Natural killer cell treated with Interleukin-12 subunit alpha and Interleukin-12 subunit beta and Interleukin-15 and Interleukin-18, amount 100 ng/mL, for 72 hours (primary cell): Measurements from ENCODE around the gene CHN2. TPM values are rescaled to one million over a fixed set of nuclear protein-coding genes. Genes with fewer than 3 reads are reported as not detected.

Experiments used
- ATAC-seq, 2 donors: fragments of 150-1000 bp; cut with Tn5 transposase in 1 of 2; sonication (Bioruptor Pico), chemical (Tn5 transposase) in 1 of 2; 2 replicates each; pipeline ENCODE4 v1.10.0; 2021
- DNase-seq: peaks from one replicate; pipeline ENCODE4 v3.0.0; 2022; ENCODE audit warnings: low spot score
- H3K27ac Mint-ChIP-seq, 2 donors: 1 replicate in 1 of 2; 2 replicates in 1 of 2; pipeline ENCODE4 v1.8.0; 2022; ENCODE audit warnings: mixed read lengths in 2 of 2, mild to moderate bottlenecking in 1 of 2, moderate library complexity in 1 of 2
- H3K27me3 Mint-ChIP-seq, 2 donors: 1 replicate in 1 of 2; 2 replicates in 1 of 2; pipeline ENCODE4 v1.8.0; 2022; ENCODE audit warnings: mixed read lengths in 2 of 2
- H3K36me3 Mint-ChIP-seq: one replicate; pipeline ENCODE4 v1.8.0; 2022; ENCODE audit warnings: mixed read lengths
- H3K4me1 Mint-ChIP-seq, 2 donors: 1 replicate in 1 of 2; 2 replicates in 1 of 2; pipeline ENCODE4 v1.8.0; 2022; ENCODE audit warnings: low read depth in 2 of 2, mixed read lengths in 2 of 2, mild to moderate bottlenecking in 1 of 2
- H3K4me3 Mint-ChIP-seq: one replicate; pipeline ENCODE4 v1.8.0; 2022; ENCODE audit warnings: mixed read lengths
- H3K9me3 Mint-ChIP-seq: 2 replicates; pipeline ENCODE4 v1.8.0; 2022; ENCODE audit warnings: mixed read lengths
- total RNA-seq, 2 donors: library from RNA; stranded (reverse); gene quantifications; one replicate each; pipeline ENCODE4 v1.2.3, GENCODE V29; 2022

CHN2 gene
- total RNA-seq, 2 donors from 2014 or later = 0.70 to 2.1 TPM

- Mint-ChIP-seq H3K4me1 (peaks cover 10 to 12% of the 10 kb centered on the region in 2 donors), H3K27me3 (peaks cover 5 to 9% of the 10 kb centered on the region in 2 donors), H3K4me3 (no peak overlapping the region), H3K36me3 (no peaks in the 10 kb centered on the region), H3K9me3 (no peaks in the 10 kb centered on the region), H3K27ac (no peak overlapping the region)
- ATAC-seq (no peak), DNase-seq (no peak)
These were observed 98.5 kb downstream of the CHN2 start for GRCh38 chr7:29292886-29293658.

GRCh38 chr7:29296421-29296820 lies 101.8 kb downstream of the CHN2 start:
- Mint-ChIP-seq H3K27ac (no peak overlapping the region), H3K9me3 (no peaks in the 10 kb centered on the region), H3K4me3 (no peak overlapping the region), H3K4me1 (peaks cover 0 to 7% of the 10 kb centered on the region in 2 donors), H3K27me3 (no peaks in the 10 kb centered on the region), H3K36me3 (no peaks in the 10 kb centered on the region)
- no peak for DNase-seq
- no peak for ATAC-seq

- H3K4me3 Mint-ChIP-seq = no peak overlapping the region
- H3K36me3 Mint-ChIP-seq = no peaks in the 10 kb centered on the region
- no peaks in the 10 kb centered on the region for H3K9me3 Mint-ChIP-seq
- ATAC-seq = no peak
- H3K4me1 Mint-ChIP-seq = peaks cover 0 to 7% of the 10 kb centered on the region in 2 donors
- no peaks in the 10 kb centered on the region for H3K27me3 Mint-ChIP-seq
- H3K27ac Mint-ChIP-seq = no peak overlapping the region
- DNase-seq = no peak
These were observed 102.8 kb downstream of the CHN2 start for GRCh38 chr7:29297194-29297890.

- Mint-ChIP-seq H3K4me1 (peaks cover 0 to 3% of the 10 kb centered on the region in 2 donors), H3K9me3 (no peaks in the 10 kb centered on the region), H3K4me3 (no peak overlapping the region), H3K27ac (no peak overlapping the region), H3K27me3 (no peaks in the 10 kb centered on the region), H3K36me3 (no peaks in the 10 kb centered on the region)
- DNase-seq = no peak
- ATAC-seq = no peak
These were observed 104.5 kb downstream of the CHN2 start for GRCh38 chr7:29299086-29299485.

- H3K36me3 Mint-ChIP-seq = no peaks in the 10 kb centered on the region
- no peaks in the 10 kb centered on the region for H3K27me3 Mint-ChIP-seq
- no peak for ATAC-seq
- H3K9me3 Mint-ChIP-seq = no peaks in the 10 kb centered on the region
- DNase-seq = no peak
- peaks cover 0 to 3% of the 10 kb centered on the region in 2 donors for H3K4me1 Mint-ChIP-seq
- no peak overlapping the region for H3K27ac Mint-ChIP-seq
- no peak overlapping the region for H3K4me3 Mint-ChIP-seq
These were observed 105.5 kb downstream of the CHN2 start for GRCh38 chr7:29300026-29300480.

GRCh38 chr7:29300649-29301048 lies 106.1 kb downstream of the CHN2 start:
- Mint-ChIP-seq H3K9me3 (no peaks in the 10 kb centered on the region), H3K36me3 (no peaks in the 10 kb centered on the region), H3K27ac (no peak overlapping the region), H3K4me3 (no peak overlapping the region), H3K4me1 (peaks cover 0 to 3% of the 10 kb centered on the region in 2 donors), H3K27me3 (no peaks in the 10 kb centered on the region)
- ATAC-seq (no peak), DNase-seq (no peak)

- peak overlapping the region in 1 of 2 donors; percentile 13 for H3K27ac Mint-ChIP-seq
These were observed 108.3 kb downstream of the CHN2 start for GRCh38 chr7:29302666-29303395.

GRCh38 chr7:29304756-29305155 lies 110.2 kb downstream of the CHN2 start:
- Mint-ChIP-seq H3K4me1 (peaks cover 5 to 7% of the 10 kb centered on the region in 2 donors), H3K4me3 (no peak overlapping the region), H3K36me3 (no peaks in the 10 kb centered on the region), H3K27ac (no peak overlapping the region), H3K27me3 (no peaks in the 10 kb centered on the region), H3K9me3 (no peaks in the 10 kb centered on the region)
- ATAC-seq (no peak), DNase-seq (no peak)

More at GRCh38 chr7:29302666-29303395, 108.3 kb downstream of the CHN2 start:
- ATAC-seq (no peak), DNase-seq (no peak)
- Mint-ChIP-seq H3K4me1 (peaks cover 5 to 10% of the 10 kb centered on the region in 2 donors), H3K9me3 (no peaks in the 10 kb centered on the region), H3K4me3 (no peak overlapping the region), H3K27me3 (no peaks in the 10 kb centered on the region), H3K36me3 (no peaks in the 10 kb centered on the region)

- Mint-ChIP-seq H3K4me1 (peaks cover 5 to 6% of the 10 kb centered on the region in 2 donors), H3K27ac (no peak overlapping the region), H3K36me3 (peaks cover 6% of the 10 kb centered on the region), H3K9me3 (no peaks in the 10 kb centered on the region), H3K4me3 (no peak overlapping the region), H3K27me3 (no peaks in the 10 kb centered on the region)
- ATAC-seq (no peak), DNase-seq (no peak)
These were observed 111.9 kb downstream of the CHN2 start for GRCh38 chr7:29306319-29306991.

- no peak overlapping the region for H3K4me3 Mint-ChIP-seq
- H3K9me3 Mint-ChIP-seq = no peaks in the 10 kb centered on the region
- peaks cover 6% of the 10 kb centered on the region for H3K36me3 Mint-ChIP-seq
- H3K27ac Mint-ChIP-seq = no peak overlapping the region
- DNase-seq (no peak), ATAC-seq (no peak)
- peaks cover 5 to 6% of the 10 kb centered on the region in 2 donors for H3K4me1 Mint-ChIP-seq
- H3K27me3 Mint-ChIP-seq = no peaks in the 10 kb centered on the region
These were observed 113.8 kb downstream of the CHN2 start for GRCh38 chr7:29308424-29308823.

GRCh38 chr7:29309041-29309854 lies 114.7 kb downstream of the CHN2 start:
- Mint-ChIP-seq H3K4me3 (no peak overlapping the region), H3K9me3 (no peaks in the 10 kb centered on the region), H3K36me3 (peaks cover 6% of the 10 kb centered on the region), H3K27me3 (no peaks in the 10 kb centered on the region), H3K27ac (no peak overlapping the region), H3K4me1 (peaks cover 6 to 7% of the 10 kb centered on the region in 2 donors)
- no peak for ATAC-seq
- no peak for DNase-seq

GRCh38 chr7:29310625-29311024 lies 116.0 kb downstream of the CHN2 start:
- Mint-ChIP-seq H3K4me1 (peaks cover 6 to 9% of the 10 kb centered on the region in 2 donors), H3K9me3 (no peaks in the 10 kb centered on the region), H3K4me3 (no peak overlapping the region), H3K27ac (no peak overlapping the region), H3K27me3 (no peaks in the 10 kb centered on the region), H3K36me3 (peaks cover 6% of the 10 kb centered on the region)
- no peak for DNase-seq
- no peak for ATAC-seq

- DNase-seq = no peak
- no peak for ATAC-seq
- Mint-ChIP-seq H3K9me3 (no peaks in the 10 kb centered on the region), H3K36me3 (peaks cover 6% of the 10 kb centered on the region), H3K4me1 (peaks cover 3 to 5% of the 10 kb centered on the region in 2 donors), H3K27ac (no peak overlapping the region), H3K4me3 (no peak overlapping the region), H3K27me3 (no peaks in the 10 kb centered on the region)
These were observed 116.7 kb downstream of the CHN2 start for GRCh38 chr7:29311314-29311713.
